GM18526 (cell line): ENCODE measurements around the gene RAI14.
A peak's percentile ranks its signal among the peaks of the same experiment; 100 is the strongest.

ENCODE experiments used
- POLR2A ChIP-seq: IDR thresholded peaks from 3 replicates; pipeline ENCODE4 v1.6.1; 2011; ENCODE audit not compliant: insufficient read length; ENCODE audit errors: extremely low read depth

Gene RAI14

GRCh38 chr5:34833976-34834793 is 178.1 kb downstream of the RAI14 start:
- no peak for TF ChIP-seq POLR2A

GRCh38 chr5:34834794-34835089 is 178.6 kb downstream of the RAI14 start:
- no peak for TF ChIP-seq POLR2A

GRCh38 chr5:34835664-34836063 is 179.5 kb downstream of the RAI14 start:
- no peak for TF ChIP-seq POLR2A

GRCh38 chr5:34838785-34839714 is 182.9 kb downstream of the RAI14 start, which contains the start of gene TTC23L:
Gene TTC23L (plus strand): TSS chr5:34839164. CDS start chr5:34840672, 1,508 bp downstream.
- peak; percentile 37 for TF ChIP-seq POLR2A

GRCh38 chr5:34841816-34842215 is 185.7 kb downstream of the RAI14 start:
- no peak for TF ChIP-seq POLR2A

DNA sequence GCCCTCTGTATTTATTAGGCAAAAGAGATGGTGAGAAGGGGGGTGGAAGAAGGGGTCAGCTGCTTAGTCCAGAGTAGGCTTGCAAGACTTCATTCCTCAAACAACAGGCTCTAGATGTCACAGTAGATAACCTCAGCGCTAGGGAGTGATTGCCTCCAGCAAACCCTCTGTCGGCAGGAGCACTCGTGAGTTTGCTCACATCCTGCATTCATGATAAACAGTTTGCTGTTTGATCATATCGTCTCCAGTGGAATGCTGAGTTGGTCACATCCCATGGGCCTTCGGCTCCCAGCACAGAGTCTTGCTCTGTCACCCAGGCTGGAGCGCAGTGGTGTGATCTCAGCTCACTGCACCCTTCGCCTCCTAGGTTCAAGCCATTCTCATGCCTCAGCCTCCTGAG is 186.4 kb downstream of the RAI14 start:
- no peak for TF ChIP-seq POLR2A

- no peak for TF ChIP-seq POLR2A
Observed at GRCh38 chr5:34843497-34843896, 187.4 kb downstream of the RAI14 start.

DNA sequence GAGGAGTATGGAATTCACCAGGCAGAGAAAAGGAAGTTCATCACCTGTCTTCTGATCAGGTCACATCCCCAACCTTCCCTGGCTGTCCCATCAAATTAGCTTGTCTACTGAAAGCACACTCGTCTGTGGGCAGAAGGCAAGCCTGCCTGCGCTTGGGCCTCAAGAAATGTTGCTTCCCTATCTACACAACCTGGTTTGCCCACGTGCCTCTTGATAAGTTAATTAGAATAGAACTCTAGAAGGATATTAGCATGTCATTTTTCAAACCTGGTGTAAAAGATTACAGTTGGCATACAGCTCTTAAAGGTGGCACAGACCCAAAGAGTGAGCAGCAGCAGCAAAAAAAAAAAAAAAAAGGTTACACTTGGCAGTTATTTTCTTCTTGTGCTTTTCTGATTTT is 188.0 kb downstream of the RAI14 start:
- no peak for TF ChIP-seq POLR2A

DNA sequence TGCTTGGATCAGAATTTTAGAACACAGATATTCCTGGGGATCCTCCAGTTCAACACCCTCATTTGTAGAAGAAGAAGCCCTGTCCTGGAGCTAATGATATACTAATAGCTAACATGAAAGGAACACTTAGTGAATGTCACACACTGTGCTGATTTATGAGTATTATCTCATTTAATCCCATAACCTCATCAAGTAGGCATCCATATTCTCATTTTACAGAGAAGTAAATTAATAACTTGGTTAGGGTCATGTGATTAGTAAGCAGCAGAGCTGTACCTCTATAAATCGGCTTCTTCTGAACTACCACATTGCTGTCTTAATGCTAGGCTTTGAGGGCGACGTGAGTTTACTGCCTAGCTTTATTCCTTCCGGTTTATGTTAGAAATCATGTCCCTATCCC is 188.9 kb downstream of the RAI14 start:
- TF ChIP-seq POLR2A: no peak

DNA sequence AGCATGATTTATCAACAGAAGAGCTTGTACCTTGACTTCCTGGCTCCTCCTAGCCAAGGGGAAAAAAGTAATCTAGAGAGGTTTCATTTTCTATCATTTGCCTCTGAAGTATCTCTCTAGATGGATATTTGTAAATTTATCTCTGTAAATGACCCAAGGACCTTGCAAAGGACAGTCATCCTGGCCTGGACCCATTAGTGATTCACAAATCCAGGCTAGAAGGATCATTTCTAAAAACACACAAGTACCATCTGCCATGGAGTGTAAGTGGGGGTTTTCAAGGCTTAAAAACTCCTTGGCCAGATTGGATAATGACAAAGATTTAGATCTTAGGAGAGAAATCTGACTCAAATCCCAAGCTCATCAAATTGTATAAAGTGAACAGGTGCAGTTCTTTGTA is 190.9 kb downstream of the RAI14 start:
- no peak for TF ChIP-seq POLR2A

DNA sequence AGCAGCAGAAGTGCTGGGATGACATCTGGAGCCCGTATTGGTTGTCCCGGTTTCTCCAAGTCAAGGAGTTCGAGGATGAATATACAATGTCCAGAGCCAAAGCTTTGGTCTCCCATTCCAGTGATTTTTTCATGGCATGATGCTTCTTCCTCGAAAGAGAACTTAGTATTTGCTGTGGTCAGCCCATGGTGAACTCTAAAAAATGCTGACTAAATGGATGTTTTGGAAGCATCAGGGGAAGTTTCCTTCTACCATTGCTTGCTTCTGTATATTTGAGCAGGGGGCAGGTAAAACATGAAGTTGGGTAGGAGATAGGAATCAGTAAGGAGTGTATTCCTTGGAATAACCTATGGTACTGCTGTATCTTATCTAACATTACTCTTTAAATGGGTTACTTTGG is 191.4 kb downstream of the RAI14 start:
- TF ChIP-seq POLR2A: no peak

DNA sequence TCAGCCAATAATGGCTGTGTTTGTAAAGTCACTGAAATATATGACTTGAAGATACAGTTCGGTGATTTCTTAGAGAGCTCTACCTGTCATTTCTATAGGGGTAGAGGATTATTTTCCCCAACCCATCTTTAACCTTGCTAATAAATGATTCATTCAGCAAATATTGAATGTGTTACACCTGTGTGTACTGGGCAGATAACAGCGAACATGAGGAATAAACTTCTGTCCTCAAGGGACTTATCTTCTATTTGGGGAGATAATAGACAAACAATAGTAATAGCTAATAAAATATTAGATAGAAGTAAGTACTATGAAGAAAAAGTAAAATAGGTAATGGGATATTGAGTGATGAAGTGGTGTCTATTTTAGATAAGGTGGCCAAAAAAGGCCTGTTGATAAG is 192.1 kb downstream of the RAI14 start:
- no peak for TF ChIP-seq POLR2A

DNA sequence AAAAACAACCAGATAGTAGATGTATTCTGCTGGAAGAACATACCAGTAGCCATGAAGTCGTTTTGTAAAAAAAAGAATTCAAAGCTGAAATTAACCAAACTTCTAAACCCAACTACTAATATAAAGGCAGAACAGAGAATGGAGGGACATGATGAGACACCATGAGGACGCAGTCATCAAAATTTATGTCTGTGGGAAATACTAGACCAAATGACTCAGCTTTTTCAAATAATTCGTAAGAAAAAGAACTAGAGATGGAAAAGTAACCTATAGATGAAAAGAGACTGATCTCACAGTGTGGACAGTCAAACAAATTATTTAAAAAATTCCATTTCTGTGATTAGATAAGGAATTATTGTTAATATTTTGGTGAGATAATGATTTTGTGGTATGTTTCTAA is 193.1 kb downstream of the RAI14 start:
- TF ChIP-seq POLR2A: no peak

- no peak for TF ChIP-seq POLR2A
Observed at GRCh38 chr5:34854459-34855174, 198.5 kb downstream of the RAI14 start.

- TF ChIP-seq POLR2A: no peak
Observed at GRCh38 chr5:34857161-34857560, 201.0 kb downstream of the RAI14 start.
